HuH-7 (cell line): ENCODE measurements around the gene SSH2.
"Not testable (repeated sequence)": the region's sequence is repeated elsewhere in the genome, so short reads cannot be mapped to it uniquely, and the experiment has no call there.

Experiments used
- DNase-seq: peaks from one replicate; pipeline ENCODE4 v3.0.0; 2011; ENCODE audit warnings: low spot score

The SSH2 gene

DNA sequence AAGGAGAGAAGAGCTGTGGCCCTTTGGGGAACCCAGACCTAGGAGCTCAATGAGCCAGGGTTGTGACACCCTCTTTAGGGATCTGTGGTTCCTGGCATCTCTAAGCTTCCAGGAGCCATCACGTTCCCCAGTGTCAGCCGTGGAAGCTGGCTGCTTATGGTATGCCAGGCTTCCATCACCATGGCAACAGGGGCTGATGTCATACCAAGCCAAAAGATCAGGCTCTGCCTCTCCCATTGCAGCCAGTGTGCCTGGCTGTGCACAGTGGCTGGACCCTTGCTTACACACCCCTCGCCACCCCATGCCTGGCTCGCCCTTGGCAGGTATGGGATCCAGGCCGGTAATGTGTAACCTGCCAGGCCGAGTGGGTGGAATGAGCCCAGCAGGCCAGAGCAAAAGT, 91.1 kb downstream of the SSH2 start:
- no peak for DNase-seq

DNA sequence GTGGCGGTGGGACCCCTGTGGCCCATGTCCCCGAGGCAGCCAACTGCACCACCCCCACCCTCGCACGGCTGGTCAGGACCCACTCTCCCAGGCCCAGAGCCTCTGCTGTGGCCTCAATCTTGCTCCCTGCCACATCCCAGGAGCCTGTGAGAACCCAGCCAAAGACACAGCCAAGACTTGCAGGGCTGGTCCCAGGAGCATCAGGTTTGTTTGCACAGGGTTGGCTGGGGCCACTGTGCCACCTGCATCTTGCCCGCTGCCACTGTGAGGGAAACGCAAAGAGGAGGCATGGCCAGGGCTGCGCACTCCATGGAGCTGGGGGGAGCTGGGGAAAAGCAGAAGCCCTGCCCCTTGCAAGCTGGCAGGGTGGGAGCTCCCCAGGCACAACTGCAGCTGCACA, 92.5 kb downstream of the SSH2 start:
- DNase-seq: no peak

DNA sequence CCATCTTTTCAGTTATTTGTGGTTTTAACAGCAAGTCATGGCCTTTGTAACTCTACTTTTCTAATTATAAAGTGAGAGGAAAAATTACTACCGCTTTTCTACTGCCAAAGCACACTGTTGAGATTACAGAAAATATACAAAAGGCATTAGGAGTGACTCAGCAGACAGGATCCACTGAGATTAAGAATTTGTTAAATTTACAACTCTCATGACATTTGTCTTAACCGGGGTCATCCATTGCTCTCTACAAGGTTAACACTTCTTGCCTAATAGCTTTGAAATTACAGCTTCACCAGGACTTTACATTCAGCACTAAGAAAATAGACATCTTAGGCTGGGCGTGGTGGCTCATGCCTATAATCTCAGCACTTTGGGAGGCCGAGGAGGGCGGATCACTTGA, 93.4 kb downstream of the SSH2 start:
- DNase-seq: no peak

DNA sequence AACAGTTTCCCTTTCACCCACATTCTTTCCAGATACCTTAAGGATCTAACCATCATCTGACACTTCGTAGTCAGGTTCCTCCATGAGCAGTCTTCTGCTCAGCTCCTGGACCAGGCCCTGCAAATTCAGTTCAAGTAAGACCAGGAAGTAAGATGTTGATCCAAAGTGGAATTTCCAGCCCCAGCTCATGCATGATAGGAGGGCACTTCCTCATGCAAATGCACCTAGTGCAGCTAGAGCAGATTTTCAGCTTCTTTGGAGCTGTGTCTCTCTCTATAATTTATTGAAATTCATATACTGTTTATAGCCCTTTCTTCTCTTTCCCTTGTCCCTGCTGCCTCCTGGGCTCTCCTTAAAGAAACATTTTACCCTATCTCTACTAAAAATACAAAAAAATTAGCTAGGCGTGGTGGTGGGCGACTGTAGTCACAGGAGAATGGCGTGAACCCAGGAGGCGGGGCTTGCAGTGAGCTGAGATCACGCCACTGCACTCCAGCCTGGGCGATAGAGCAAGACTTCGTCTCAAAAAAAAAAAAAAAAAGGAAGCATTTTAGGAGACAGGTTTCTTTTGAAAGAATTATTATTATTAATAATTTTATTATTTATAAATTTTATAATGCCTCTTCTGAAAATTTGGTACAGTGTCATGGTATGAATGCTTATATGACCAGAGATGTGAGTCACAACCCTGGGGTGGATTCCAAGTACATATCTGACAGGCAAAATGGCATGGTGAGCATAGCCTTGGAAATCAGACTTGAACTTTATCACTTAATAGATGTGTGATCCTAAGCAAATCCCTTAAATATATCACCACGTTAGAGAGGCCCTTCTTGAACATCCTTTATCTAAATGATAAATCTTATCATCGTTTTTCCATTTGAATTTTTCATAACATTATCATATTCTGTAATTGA, 94.3 kb downstream of the SSH2 start:
- DNase-seq: peak; percentile 23

DNA sequence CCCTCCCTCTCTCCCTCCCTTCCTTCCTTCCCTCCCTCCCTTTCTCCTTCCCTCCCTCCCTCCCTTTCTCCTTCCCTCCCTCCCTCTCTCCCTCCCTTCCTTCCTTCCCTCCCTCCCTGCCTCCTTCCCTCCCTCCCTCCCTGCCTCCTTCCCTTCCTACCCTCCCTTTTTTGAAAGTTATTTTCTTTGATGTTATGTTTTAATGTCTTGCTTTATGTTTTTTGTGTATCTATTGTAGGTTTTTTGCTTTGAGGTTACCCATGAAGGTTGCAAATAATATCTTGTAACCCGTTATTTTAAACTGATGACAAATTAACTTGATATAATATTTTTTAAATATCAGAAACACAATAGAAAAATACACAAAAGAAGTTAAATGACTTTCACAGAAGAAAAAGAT, 96.2 kb downstream of the SSH2 start:
- DNase-seq: no peak

DNA sequence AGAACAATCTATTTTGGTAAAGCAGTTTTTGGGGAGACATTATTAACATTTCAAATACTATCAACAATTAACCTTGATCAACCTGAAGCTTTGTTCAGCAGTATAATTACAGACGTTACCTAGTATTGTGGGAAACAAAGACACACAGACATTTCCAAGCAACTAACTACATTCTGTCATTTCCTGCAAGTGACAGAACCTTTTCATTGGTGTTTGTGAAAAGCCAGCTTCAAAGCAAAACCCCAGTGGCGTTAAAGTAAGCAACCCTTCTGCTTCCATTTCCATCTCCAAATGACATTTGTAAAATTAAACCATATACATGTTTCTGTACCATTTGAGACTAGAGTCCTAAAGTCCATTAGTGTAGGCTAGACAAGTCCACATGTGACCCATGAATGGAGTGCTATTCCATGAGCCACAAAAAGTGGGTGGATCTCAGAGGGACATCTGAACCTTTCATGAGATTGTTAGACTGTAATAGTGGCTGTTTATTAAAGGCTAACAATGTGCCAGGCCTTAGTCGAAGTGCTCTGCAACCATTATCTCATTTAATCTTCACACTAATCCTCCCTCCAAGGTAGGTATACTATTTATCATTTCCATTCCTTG, 101.2 kb downstream of the SSH2 start:
- no peak for DNase-seq

DNA sequence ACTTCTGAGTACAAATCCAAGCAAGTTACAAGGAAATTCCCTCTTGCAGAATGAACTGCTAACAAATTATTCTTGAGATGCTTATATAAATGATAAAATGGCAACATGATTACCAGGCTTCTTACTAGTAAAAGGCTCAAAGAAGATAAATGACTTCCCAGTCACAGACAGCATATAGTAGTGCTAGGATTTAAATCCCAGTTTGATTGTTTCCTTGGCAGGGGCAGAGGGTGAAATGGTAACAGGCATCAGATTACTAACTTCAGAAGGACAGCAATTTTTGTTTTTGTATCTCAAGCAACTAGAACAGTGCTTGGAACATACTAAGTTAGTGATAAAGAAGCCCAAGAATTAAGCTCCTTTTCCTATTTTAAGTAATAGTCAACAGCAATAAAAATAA, 102.8 kb downstream of the SSH2 start:
- no peak for DNase-seq

DNA sequence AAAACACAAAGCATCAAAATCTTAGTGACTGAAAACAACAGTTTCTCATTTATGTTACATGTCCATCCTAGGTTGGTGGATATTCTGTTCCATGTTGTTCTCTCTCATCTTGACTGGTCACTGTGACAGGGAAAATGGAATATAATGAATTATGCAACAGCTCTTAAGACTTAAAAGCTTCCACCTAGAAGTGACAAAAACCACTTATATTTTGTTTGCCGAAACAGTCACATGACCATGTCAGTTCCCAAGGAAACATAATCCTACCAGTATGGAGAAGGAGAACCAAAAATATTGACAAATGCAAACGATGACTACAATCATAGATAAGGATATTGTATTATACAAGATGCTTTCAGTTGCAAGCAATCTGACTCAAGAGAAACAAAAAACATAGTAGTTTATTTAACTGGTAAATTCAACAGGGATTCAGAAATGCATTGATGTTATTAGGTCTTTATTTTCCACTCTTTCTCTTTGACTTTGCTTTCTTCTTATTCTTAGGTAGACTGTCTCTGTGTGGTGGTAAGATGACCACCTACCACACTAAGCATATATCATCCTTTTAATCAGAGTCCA, 103.8 kb downstream of the SSH2 start:
- no peak for DNase-seq

DNA sequence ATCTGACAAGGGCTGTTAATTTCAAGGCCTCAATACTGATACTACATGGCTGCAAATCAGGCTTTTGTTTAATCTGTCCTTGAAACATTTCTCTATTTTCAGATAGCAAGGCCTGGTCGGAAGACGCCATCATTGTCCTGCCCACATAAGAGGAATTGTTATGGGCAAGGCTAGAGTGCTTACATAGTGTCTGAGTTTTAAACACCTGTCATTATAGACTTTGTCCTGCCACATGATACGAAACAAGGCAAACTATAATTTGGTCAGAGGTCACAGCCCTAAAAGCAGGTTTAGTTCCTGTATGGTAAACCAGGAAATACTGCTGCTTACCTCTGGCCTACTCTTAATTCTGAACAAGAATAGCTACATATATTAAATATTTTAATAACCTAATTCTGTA, 104.4 kb downstream of the SSH2 start:
- no peak for DNase-seq

DNA sequence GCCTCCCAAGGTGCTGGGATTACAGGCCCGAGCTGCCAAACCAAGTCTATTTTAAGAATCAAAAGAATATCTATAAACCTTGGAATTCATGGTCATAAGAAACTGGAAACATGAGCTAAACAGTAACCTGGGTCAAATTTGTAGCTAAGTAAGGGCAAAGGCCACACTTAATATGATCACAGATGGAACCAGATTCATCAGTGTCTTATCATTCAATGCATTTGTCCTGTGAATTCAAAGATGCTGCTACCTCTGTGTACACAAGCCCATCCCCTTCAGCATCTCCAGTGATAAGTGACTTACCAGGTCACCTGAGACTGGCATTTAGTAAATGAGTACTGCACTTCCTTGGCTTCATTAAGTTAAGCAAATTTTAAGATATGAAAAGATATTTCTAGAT, 108.1 kb downstream of the SSH2 start:
- DNase-seq: no peak

DNA sequence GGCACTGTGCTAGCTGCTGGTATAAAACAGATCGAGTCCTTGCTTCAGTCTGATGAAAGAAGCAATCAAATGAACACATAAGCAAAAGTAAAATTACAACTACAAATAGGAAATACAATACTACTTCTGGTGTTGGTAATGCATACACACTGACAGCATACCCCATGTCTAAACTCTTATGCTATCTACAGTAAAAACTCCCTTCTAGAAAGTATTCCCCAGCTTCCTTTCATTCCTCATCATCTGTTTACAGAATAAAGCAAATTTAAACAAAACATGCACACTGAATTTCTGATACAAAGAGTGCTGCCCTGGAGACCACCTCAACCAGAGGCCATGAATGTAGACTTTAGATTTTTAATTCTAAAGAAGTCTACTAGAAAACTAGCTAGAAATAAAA, 109.6 kb downstream of the SSH2 start:
- no peak for DNase-seq

DNA sequence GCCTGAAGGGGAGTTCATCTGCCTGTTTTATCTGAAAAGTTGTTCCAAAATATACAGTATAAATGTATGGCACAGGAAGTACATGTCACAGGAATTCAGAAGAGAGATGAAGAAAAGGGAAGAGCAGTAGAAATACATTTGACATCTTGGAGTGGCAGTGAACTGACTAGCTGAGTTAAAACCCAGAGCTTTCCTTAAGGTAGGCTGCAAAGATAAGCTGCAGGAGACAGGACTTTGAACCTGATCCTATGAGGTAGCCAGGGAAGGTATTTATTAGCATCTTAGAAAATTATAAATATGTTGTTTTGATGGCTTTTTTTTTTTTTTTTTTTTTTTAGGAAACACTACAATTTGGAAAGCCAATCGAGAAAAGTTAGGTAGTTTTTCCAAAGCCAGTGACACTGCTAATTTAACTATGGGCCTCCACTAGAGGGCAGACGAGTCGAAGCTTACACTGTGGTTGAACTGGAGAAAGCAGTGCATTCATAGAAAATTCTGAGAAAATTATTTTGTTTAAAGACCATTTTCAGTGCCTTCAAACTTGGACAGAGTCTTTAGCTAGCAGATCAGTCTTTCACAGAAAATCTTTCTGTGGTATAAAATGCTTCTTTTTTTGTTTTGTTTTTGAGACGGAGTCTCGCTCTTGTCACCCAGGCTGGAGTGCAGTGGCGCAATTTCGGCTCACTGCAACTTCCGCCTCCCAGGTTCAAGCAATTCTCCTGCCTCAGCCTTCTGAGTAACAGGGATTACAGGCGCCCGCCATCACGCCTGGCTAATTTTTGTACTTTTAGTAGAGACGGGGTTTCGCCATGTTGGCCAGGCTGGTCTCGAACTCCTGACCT, 122.3 kb downstream of the SSH2 start:
- DNase-seq: peak; percentile 52

DNA sequence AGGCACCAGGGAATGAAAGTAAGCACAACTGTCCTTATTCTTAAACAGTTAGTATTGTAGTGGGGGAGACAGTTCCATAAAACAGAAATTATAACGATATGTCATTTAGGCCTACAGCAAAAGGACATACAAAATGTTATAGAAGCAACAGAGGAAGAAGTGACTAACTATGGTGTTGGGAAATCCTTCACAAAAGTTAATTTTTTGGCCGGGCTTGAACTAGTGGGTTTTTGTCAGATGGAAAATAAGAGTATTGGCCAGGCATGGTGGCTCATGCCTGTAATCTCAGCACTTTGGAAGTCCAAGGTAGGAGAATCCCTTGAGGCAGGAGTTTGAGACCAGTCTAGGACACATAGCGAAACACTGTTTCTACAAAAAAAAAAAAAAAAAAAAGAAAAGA, 127.8 kb downstream of the SSH2 start:
- no peak for DNase-seq

DNA sequence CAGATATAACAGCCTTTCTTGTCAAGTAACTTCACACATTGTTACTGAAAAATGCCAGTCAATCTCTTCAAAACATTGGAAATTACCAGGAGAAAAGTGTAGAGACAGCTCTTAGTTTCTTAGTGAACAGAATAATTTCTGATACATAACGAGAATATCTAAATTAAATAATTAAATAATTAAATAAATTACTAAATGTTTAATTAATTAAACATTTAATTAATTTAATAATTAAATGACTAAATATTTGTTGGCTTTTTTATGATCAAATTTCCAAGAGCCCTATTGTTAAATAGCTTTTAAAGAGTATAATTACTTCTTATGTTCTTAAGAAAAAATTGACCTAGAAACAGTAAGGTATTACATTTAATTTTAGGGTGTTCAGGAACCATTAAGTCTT, 129.6 kb downstream of the SSH2 start:
- DNase-seq: no peak

DNA sequence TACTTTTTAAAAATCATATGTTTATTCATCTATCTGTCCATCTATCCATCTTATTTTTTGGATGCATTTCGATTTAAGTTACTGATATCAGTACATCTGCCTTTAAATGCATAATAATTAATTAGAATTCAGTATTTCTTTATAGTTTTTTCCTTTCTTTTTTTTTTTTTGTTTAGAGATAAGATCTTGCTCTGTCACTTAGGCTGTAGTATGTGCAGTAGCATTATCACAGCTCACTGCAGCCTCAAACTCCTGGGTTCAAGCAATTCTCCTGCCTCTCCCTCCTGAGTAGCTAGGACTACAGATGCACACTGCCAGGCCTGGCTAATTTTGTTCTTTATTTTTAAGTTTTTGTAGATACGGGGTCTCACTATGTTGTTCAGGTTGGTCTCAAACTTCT, 133.4 kb downstream of the SSH2 start:
- no peak for DNase-seq

DNA sequence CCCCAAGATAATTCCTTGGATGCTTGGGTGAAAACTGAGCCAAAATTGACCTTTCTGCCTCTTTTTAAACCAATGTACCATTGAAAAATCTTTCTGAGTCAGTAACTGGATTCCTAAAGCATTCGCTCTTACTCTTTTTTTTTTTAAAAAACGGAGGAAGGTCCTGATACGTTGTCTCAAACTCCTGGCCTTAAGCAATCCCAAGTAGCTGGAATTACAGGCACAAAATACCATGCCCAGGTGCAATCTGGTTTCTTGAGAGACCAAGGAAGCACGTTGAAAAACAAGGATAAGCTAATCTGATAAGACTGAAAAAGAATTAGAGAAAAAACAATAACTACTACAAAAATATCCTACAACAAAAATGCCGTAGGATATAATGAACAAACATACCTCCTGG, 136.5 kb downstream of the SSH2 start:
- no peak for DNase-seq

DNA sequence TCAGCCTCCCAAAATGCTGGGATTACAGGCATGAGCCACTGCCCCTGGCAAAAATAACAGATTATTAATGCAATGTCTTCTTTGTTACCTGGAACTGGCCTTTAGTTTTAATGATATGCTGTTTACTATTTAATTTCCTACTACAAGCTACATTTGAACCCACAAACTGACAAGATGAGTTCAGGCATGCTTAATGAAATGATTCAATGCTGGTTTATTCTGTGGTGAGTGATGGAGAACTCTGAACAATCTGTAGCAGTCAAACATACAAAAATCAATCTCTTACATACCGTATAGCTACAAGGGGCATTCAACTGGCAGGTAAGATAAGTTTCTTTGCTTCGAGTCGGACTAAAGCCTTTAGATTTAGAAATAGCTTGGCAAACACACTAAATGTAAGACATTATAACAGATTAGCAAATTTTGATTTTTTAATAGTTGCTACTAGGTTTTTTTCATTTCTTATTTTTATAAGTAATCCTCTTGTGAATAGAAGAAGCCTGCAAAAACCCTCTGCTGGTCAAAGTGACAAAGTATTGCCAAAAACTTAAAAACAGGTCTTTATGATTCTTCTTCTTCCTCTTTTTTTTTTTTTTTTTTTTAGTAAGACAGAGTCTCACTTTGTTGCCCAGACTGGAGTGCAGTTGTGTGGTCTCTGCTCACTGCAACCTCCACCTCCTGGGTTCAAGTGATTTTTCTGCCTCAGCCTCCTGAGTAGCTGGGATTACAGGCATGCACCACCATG, 138.5 kb downstream of the SSH2 start:
- no peak for DNase-seq

DNA sequence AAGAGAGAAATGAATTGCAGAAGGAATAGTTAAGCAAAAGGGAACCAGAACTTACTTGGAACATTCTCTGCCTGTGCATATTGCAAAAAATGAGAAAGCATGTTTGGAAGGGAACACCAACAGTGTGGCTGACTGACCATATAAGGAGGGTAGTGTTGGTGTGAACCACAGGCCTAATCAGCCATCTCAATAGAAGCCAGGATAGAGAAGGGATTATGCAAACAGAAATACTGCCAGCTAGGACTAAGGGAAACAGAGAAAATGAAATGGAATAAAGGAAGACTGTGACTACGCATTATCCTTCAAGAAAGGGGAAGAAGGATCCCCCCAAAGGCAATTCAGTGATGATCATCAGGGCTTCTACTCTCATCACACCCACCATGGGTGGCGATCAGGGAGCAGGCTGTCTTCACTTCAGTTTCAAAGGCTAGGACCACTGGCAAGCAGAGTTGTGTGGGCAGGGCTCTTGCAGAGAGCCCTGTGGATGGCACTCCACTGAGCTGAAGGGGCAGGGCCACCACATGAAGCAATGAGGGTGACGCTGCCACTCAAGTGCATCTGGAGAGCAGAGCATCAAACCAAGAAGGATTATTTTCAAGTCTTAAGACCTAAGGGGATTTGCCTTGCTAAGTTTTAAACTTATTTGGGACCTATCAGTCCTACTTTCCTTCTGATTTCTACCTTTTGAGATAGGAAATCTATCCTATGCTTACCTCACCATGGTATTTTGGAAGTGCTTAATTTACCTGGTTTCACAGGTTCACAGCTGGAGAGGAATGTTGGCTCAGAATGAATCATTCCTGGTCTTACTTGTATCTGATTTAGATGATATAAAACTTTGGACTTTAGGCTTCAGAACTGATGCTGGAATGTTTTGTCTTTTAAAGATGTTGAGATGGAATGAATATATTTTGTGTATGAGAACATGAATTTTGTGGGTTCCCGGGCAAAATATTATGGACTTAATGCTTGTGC, 140.5 kb downstream of the SSH2 start:
- no peak for DNase-seq

DNA sequence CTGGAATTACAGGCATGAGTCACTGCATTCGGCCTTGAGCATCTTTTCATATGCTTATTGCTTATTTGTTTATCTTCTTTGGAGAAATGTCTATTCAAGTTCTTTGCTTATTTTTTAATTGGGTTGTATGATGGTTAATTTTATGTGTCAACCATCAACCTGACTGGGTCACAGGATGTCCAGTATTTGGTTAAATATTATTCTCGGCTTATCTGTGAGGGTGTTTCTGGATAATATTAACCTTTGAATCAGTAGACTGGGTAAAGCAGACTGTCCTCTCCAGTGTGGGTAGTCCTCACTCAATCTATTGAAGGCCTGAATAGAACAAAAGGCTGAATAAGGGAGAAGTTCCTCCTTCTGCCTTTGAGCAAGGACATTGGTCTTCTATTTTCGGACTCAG, 142.0 kb downstream of the SSH2 start:
- no peak for DNase-seq

DNA sequence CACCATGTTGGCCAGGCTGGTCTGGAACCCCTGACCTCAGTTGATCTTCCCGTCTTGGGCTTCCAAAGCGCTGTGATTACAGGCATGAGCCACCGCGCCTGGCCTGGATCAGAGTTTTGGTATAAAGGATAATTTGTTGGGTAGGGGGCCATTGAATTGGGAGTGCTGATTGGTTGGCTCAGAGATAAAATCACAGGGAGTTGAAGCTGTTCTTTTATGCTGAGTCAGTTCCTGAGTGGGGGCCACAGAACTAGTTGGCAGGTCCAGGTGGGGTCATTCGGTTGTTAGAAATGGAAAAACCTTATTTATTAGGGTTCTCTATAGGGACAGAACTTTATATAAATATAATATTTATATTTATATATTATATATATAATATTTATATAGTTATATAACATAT, 147.1 kb downstream of the SSH2 start:
- DNase-seq: no peak

DNA sequence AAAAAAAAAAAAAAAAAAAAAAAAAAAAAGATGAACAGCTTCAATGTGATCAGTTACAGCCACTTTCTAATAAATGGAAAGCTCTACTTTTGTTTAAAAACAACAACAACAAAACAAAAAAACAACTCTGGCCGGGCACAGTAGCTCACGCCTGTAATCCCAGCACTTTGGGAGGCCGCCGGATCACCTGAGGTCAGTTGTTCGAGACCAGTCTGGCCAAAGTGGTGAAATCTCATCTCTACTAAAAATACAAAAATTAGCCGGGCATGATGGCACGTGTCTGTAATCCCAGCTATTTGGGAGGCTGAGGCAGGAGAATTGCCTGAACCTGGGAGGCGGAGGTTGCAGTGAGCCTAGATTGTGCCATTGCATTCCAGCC, 150.2 kb downstream of the SSH2 start:
- not testable (repeated sequence) for DNase-seq
